ENCODE data around the gene CFAP70.

DNA sequence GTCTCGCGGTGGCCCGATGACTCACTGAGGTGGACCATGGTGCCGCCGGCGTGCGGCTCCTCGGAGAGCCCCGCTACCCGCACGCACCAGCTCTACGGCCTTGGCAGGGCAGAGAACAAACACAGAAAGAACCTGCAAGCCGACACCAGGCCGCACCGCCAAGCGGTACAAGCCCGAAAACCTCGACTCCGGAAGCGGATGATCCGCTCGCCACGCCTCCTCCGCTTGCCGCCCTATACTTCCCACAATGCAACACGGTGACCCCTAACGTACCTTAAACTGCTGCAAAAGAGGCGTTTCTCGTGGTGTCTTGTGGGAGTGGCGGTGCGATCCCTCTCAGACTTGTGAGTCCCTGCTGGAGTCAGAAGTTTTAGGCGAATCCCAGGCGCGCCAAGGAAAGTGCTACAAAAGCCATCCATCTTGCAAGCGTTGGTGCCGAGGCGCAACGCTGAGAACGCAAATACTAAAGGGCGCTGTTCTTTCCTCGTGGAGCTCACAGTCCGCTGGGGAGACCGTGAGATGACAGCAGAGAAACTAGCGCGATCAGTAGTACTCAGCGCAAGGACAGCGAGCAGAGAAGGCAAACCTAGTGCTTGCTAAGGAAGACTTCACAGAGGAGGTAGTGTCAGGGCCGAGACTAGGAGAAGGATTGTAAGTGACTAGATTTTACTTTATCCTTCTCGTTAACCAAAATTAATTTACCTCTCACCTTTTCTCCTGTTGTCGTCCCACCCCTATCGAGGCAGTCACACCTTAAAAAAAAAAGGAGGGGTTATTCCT is 106.0 kb downstream of the CFAP70 start, which contains the start of gene MRPS16:
- TF ChIP-seq, protein P1, sequence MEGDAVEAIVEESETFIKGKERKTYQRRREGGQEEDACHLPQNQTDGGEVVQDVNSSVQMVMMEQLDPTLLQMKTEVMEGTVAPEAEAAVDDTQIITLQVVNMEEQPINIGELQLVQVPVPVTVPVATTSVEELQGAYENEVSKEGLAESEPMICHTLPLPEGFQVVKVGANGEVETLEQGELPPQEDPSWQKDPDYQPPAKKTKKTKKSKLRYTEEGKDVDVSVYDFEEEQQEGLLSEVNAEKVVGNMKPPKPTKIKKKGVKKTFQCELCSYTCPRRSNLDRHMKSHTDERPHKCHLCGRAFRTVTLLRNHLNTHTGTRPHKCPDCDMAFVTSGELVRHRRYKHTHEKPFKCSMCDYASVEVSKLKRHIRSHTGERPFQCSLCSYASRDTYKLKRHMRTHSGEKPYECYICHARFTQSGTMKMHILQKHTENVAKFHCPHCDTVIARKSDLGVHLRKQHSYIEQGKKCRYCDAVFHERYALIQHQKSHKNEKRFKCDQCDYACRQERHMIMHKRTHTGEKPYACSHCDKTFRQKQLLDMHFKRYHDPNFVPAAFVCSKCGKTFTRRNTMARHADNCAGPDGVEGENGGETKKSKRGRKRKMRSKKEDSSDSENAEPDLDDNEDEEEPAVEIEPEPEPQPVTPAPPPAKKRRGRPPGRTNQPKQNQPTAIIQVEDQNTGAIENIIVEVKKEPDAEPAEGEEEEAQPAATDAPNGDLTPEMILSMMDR (IDR thresholded peaks at IDR 0.05): peak in 1 of 6 experiments; percentile 20
- peak; percentile 12 to 89 for TF ChIP-seq POLR2A (IDR thresholded peaks at IDR 0.05)

All from thyroid gland (tissue), 4 donors.